Hepatocyte (in vitro differentiated cells): ENCODE results near the gene XIST.
"Not testable (repeated sequence)": the region's sequence is repeated elsewhere in the genome, so short reads cannot be mapped to it uniquely, and the experiment has no call there.

Experiments
- CTCF ChIP-seq: fragments of 200-600 bp; sonication (generic); IDR thresholded peaks from 2 replicates; pipeline ENCODE4 v1.5.1; 2016; ENCODE audit warnings: antibody characterized with exemption, mild to moderate bottlenecking; ENCODE audit not compliant: poor library complexity
- EZH2 ChIP-seq: fragments of 200-600 bp; sonication (generic); IDR thresholded peaks from 2 replicates; pipeline ENCODE4 v1.6.1; 2016; ENCODE audit warnings: antibody characterized with exemption, mild to moderate bottlenecking, borderline replicate concordance
- EZH2phosphoT487 ChIP-seq: fragments of 200-600 bp; sonication (generic); IDR thresholded peaks from one replicate; pipeline ENCODE4 v1.6.1; 2018; ENCODE audit warnings: antibody characterized with exemption, mild to moderate bottlenecking, low read depth, moderate library complexity; ENCODE audit not compliant: unreplicated experiment, severe bottlenecking

- not testable (repeated sequence) for TF ChIP-seq CTCF, EZH2, EZH2phosphoT487
Measured at GRCh38 chrX:73898315-73898714, 45.8 kb upstream of the XIST start.
